Left lobe of liver (tissue), 2 donors: ENCODE results near the gene SPOCK3. TPM values are rescaled to one million over a fixed set of nuclear protein-coding genes. Genes with fewer than 3 reads are reported as not detected.
"Not testable (repeated sequence)": the region's sequence is repeated elsewhere in the genome, so short reads cannot be mapped to it uniquely, and the experiment has no call there.

ENCODE experiments used
- ATAC-seq: fragments of 200-7000 bp; cut with Tn5 transposase; one replicate; pipeline ENCODE4 v1.9.1; 2020; ENCODE audit warnings: mild to moderate bottlenecking, moderate library complexity
- DNase-seq: peaks from one replicate; pipeline ENCODE4 v3.0.0-alpha.2; 2020; ENCODE audit warnings: low spot score
- total RNA-seq: library from RNA; stranded (reverse); gene quantifications from one replicate; pipeline ENCODE4 v1.2.1, GENCODE V29; 2021
- donor health status: DM: no; HTN: no; CAD: no; lungs with moderate emphysema.
- donor health status: DM: no; HTN: yes; CAD: no.

Gene SPOCK3
- total RNA-seq, 1 donor from 2014 or later, result not detected

DNA sequence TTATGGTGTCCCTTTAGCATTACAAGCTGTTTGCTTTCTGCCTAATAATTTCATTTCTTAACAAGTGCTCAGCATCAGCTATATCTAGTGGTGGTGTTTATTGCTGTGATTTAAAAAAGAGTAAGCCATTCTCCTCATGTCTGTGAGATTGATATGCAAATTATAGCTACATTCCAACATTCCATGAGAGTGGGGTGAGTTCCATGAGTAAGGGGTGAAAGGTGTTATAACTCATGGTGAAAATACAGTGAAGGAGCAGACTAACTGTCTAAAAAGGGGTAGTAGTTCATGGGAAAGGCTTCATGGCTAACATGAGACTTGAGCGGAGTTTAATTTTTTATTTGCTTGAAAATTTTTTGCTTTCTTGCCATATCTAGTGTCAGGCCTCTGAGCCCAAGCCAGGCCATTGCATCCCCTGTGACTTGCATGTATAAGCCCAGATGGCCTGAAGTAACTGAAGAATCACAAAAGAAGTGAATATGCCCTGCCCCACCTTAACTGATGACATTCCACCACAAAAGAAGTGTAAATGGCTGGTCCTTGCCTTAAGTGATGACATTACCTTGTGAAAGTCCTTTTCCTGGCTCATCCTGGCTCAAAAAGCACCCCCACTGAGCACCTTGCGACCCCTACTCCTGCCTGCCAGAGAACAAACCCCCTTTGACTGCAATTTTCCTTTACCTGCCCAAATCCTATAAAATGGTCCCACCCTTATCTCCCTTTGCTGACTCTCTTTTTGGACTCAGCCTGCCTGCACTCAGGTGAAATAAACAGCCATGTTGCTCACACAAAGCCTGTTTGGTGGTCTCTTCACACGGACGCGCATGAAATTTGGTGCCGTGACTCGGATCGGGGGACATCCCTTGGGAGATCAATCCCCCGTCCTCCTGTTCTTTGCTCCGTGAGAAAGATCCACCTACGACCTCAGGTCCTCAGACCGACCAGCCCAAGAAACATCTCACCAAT is 518.3 kb downstream of the SPOCK3 start:
- not testable (repeated sequence) for ATAC-seq, DNase-seq

DNA sequence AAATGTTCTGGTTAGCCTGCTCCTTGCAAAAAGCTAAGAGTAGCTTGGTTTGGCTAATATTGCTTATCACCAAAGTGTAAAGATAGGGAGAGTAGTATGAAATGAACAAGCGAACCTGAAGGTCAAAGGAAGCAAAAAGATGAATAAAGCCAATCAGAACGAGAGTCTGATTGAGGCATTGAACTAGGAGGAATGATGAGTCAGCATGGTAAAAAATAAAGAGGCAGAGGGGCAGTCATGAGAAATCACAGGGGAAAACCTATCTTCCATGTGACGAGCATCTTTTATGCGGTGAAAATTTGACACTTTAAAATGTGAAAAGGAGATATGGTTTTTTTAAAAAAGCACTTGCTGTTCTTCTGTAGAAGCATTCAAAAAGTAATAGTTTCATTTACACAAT is 533.7 kb downstream of the SPOCK3 start:
- ATAC-seq, result no peak
- DNase-seq, result no peak

- DNase-seq, result no peak
- ATAC-seq, result no peak
These were observed 545.5 kb downstream of the SPOCK3 start for GRCh38 chr4:166688835-166689234.

GRCh38 chr4:166687828-166688227 is 546.5 kb downstream of the SPOCK3 start:
- DNase-seq, result no peak

More at GRCh38 chr4:166687828-166688227, 546.5 kb downstream of the SPOCK3 start:
- ATAC-seq, result no peak
